Activated B cell treated with CpG ODN at 0.5 μM for 24 hours (primary cell): ENCODE results near the gene RNASE8. TPM values are rescaled to one million over a fixed set of nuclear protein-coding genes. Genes with fewer than 3 reads are reported as not detected.
"Not testable (repeated sequence)": the region's sequence is repeated elsewhere in the genome, so short reads cannot be mapped to it uniquely, and the experiment has no call there.

Experiments
- ATAC-seq: fragments of 200-7000 bp; cut with Tn5 transposase; one replicate; pipeline ENCODE4 v1.10.0; 2021; ENCODE audit warnings: low read depth, mild to moderate bottlenecking, moderate library complexity
- CTCF ChIA-PET: fragments of 350-600 bp; sonication (Branson Sonifier 250); formaldehyde crosslinking; loops from one replicate; lab custom pipeline; 2021; ENCODE audit warnings: antibody characterized with exemption; lab: Charles Lee
- POLR2A ChIA-PET: fragments of 350-600 bp; sonication (Branson Sonifier 250); formaldehyde crosslinking; loops from one replicate; lab custom pipeline; 2021; ENCODE audit warnings: antibody characterized with exemption; lab: Charles Lee
- DNase-seq: peaks from one replicate; pipeline ENCODE4 v3.0.0; 2022
- H3K27ac Mint-ChIP-seq: one replicate; pipeline ENCODE4 v1.8.0; 2020; ENCODE audit warnings: mixed read lengths
- H3K27me3 Mint-ChIP-seq: one replicate; pipeline ENCODE4 v1.8.0; 2021; ENCODE audit warnings: mixed read lengths
- H3K36me3 Mint-ChIP-seq: one replicate; pipeline ENCODE4 v1.8.0; 2021; ENCODE audit warnings: low read depth, mixed read lengths
- H3K4me1 Mint-ChIP-seq: one replicate; pipeline ENCODE4 v1.8.0; 2021; ENCODE audit warnings: mixed read lengths
- H3K4me3 Mint-ChIP-seq: one replicate; pipeline ENCODE4 v1.8.0; 2020; ENCODE audit warnings: mild to moderate bottlenecking, mixed read lengths
- H3K9me3 Mint-ChIP-seq: one replicate; pipeline ENCODE4 v1.8.0; 2020; ENCODE audit warnings: mixed read lengths
- intact Hi-C: fragments of 100-400 bp; cut with micrococcal nuclease; formaldehyde crosslinking; loops from one replicate; pipeline ENCODE4 v1.15.1; 2024
- total RNA-seq: library from RNA; stranded (reverse); gene quantifications from 2 replicates; pipeline ENCODE4 v1.2.3, GENCODE V29; 2022
- TF ChIP-seq, protein P1 (sequence below): fragments of 200-600 bp; IDR thresholded peaks from one replicate; pipeline ENCODE4 v1.8.0; 2022; ENCODE audit warnings: antibody characterized with exemption, mild to moderate bottlenecking

The RNASE8 gene, protein sequence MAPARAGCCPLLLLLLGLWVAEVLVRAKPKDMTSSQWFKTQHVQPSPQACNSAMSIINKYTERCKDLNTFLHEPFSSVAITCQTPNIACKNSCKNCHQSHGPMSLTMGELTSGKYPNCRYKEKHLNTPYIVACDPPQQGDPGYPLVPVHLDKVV
- total RNA-seq: not detected in 2 replicates

DNA sequence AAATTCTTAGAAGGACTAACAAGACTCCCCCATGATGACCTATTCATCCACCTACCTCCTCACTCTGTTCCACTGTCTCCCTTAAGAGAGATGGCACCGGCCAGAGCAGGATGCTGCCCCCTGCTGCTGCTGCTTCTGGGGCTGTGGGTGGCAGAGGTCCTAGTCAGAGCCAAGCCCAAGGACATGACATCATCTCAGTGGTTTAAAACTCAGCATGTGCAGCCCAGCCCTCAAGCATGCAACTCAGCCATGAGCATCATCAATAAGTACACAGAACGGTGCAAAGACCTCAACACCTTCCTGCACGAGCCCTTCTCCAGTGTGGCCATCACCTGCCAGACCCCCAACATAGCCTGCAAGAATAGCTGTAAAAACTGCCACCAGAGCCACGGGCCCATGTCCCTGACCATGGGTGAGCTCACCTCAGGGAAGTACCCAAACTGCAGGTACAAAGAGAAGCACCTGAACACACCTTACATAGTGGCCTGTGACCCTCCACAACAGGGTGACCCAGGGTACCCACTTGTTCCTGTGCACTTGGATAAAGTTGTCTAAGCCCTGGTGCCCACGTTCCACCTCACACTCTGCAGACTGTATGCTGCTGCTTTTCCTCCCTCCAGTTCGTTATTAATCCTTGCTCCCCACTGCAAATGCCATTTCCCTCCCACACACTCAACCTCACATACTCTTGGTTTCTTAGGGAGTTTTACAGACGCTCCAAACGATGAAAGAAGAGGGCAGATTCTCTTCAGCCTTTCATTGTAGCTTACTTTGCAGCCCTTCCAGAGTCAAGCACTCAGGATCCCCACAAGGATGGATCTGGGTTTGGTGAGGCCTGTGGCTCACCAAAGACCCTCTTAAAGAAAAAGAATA lies at the start of gene RNASE8:
Gene RNASE8, plus strand, starts transcription at position 20 of the 873 bp plus-strand sequence. Its CDS starts 71 bp downstream, at position 91.
- no peak within 1 kb of the TSS for H3K27ac Mint-ChIP-seq
- CTCF ChIA-PET: no interaction called here
- DNase-seq (no peak), ATAC-seq (no peak)
- POLR2A ChIA-PET: no interaction called here
- H3K27me3 Mint-ChIP-seq: peaks cover 17% of the 10 kb centered on the region
- no peaks in the 10 kb centered on the region for H3K9me3 Mint-ChIP-seq
- no peaks in the 10 kb centered on the region for H3K4me1 Mint-ChIP-seq
- TF ChIP-seq, protein P1, sequence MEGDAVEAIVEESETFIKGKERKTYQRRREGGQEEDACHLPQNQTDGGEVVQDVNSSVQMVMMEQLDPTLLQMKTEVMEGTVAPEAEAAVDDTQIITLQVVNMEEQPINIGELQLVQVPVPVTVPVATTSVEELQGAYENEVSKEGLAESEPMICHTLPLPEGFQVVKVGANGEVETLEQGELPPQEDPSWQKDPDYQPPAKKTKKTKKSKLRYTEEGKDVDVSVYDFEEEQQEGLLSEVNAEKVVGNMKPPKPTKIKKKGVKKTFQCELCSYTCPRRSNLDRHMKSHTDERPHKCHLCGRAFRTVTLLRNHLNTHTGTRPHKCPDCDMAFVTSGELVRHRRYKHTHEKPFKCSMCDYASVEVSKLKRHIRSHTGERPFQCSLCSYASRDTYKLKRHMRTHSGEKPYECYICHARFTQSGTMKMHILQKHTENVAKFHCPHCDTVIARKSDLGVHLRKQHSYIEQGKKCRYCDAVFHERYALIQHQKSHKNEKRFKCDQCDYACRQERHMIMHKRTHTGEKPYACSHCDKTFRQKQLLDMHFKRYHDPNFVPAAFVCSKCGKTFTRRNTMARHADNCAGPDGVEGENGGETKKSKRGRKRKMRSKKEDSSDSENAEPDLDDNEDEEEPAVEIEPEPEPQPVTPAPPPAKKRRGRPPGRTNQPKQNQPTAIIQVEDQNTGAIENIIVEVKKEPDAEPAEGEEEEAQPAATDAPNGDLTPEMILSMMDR: no peak
- intact Hi-C loops: no loop called here
- H3K4me3 Mint-ChIP-seq: no peak within 1 kb of the TSS
- no peaks in the 10 kb centered on the region for H3K36me3 Mint-ChIP-seq

DNA sequence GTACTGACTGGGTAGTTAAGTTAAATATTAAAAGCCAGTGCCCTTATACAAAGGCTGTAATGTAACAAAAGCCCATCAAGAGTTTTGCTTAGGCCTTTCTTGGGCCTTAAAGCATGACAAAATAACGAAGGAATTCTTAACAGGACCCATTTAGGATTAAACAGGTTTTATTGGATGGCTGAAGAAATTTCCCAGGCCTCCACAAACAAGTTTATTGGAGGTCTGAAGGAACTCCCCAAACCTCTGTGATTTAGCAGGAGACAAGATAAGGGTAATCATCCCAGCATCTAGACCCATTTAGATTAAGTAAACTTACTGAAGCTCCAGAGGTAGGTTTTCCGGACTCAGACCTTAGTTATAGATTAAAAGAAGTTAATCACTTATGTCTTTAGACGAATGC lies 47.9 kb upstream of the RNASE8 start:
- H3K27ac Mint-ChIP-seq, H3K4me3 Mint-ChIP-seq, intact Hi-C loops, H3K36me3 Mint-ChIP-seq, DNase-seq, ATAC-seq, H3K9me3 Mint-ChIP-seq, H3K4me1 Mint-ChIP-seq, POLR2A ChIA-PET: not testable (repeated sequence)
- H3K27me3 Mint-ChIP-seq: peaks cover 22% of the 10 kb centered on the region
- CTCF ChIA-PET: interaction anchor here (12.2 kb wide), 1 partner anchor 97 kb away, joined by 257 read pairs; the partner anchor contains the start of gene TMEM253

DNA sequence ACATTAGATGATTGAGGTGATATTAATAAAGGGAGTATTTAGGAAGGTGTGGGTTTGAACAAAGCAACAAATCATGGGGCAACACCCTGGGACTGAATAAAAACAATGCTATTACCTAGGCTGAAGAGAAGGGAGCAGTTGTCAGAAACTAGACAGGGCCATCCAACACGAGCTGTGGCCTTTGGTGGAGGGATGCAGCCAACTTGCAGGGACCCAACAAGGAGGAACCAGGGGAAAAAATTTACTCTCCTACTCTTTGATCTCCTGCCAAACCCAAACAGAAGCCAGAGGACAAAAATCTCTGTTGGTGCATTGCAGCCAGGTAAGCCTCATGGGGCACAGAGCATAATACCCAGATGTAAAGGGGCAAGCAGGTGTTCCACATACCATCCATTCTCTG lies 46.5 kb upstream of the RNASE8 start:
- Mint-ChIP-seq H3K36me3 (no peaks in the 10 kb centered on the region), H3K27ac (no peak overlapping the region), H3K9me3 (no peaks in the 10 kb centered on the region), H3K4me3 (no peak overlapping the region), H3K27me3 (peaks cover 29% of the 10 kb centered on the region), H3K4me1 (no peaks in the 10 kb centered on the region)
- ATAC-seq: no peak
- intact Hi-C loops: no loop called here
- POLR2A ChIA-PET: interaction anchor here (1.3 to 1.9 kb wide), 2 partner anchors 60 to 93 kb away, joined by 3 to 4 read pairs; no protein-coding TSS in a partner anchor
- TF ChIP-seq, protein P1: no peak
- no peak for DNase-seq
- CTCF ChIA-PET: interaction anchor here (1.1 to 12.2 kb wide), 5 partner anchors 21 to 95 kb away, joined by 3 to 257 read pairs (median 15); partner anchors contain the start of genes TMEM253 and ZNF219

DNA sequence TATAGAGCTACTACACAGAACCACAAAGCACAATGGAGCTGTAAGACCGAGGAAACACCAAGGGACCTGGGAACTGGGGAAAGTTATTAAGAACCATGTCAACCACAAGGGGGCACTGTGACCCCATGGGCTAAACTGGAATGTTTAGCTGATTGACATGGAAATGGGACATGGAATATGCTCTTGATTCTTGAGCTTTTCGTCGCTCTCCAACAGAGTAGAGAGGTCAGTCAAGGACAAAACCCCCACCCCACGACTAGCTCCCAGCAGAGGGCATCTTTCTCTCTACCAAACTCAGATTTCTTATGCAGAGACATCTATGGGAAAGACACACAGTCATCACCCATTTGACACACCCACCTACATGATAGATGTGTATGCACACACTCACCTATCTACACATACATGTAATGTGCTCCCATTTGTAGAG lies 42.8 kb upstream of the RNASE8 start:
- no peak overlapping the region for H3K27ac Mint-ChIP-seq
- H3K4me1 Mint-ChIP-seq: no peaks in the 10 kb centered on the region
- H3K27me3 Mint-ChIP-seq: peaks cover 37% of the 10 kb centered on the region
- DNase-seq: peak; percentile 52
- TF ChIP-seq, protein P1: peak; percentile 48
- ChIA-PET CTCF (interaction anchor here (0.8 to 12.2 kb wide), 31 partner anchors 9 to 542 kb away, joined by 3 to 257 read pairs (median 7); partner anchors contain the start of genes ARHGEF40, NDRG2, RNASE13 and RNASE7), POLR2A (interaction anchor here (0.6 to 2.5 kb wide), 6 partner anchors 18 to 334 kb away, joined by 3 to 19 read pairs (median 4); partner anchors contain the start of gene ARHGEF40)
- ATAC-seq: peak; percentile 64
- H3K36me3 Mint-ChIP-seq: peaks cover 8% of the 10 kb centered on the region
- no peak overlapping the region for H3K4me3 Mint-ChIP-seq
- intact Hi-C loops: loop anchor here (1.0 kb wide), 6 partner anchors 10 to 543 kb away; no protein-coding TSS in a partner anchor
- no peaks in the 10 kb centered on the region for H3K9me3 Mint-ChIP-seq

DNA sequence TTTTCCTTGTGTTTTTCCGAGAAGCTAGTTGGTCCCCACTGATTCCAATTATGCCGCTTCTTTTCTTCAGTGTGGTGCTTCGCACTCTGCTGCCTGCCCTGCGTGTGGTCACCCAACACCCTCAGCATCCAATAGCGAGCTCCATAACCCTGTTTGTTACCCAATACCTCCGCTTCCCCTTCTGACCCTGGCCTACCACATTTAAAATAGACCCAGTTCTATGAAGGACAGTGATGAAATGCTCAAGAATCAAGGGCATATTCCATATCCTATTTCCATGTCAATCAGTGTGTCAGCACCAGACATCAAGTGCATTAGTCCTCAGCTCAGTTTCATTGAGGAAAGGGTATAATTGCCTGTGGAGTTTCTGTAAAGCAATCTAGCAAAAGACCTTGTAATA lies 42.3 kb upstream of the RNASE8 start:
- no peak overlapping the region for H3K4me3 Mint-ChIP-seq
- CTCF ChIA-PET: interaction anchor here (0.9 to 12.2 kb wide), 28 partner anchors 9 to 541 kb away, joined by 3 to 257 read pairs (median 7); partner anchors contain the start of genes ARHGEF40, NDRG2, RNASE13 and RNASE7
- intact Hi-C loops: no loop called here
- H3K4me1 Mint-ChIP-seq: no peaks in the 10 kb centered on the region
- TF ChIP-seq, protein P1: no peak
- DNase-seq (no peak), ATAC-seq (no peak)
- H3K27me3 Mint-ChIP-seq: peaks cover 38% of the 10 kb centered on the region
- H3K9me3 Mint-ChIP-seq: no peaks in the 10 kb centered on the region
- H3K36me3 Mint-ChIP-seq: peaks cover 8% of the 10 kb centered on the region
- H3K27ac Mint-ChIP-seq: no peak overlapping the region
- POLR2A ChIA-PET: interaction anchor here (0.9 to 2.5 kb wide), 5 partner anchors 18 to 89 kb away, joined by 3 to 19 read pairs (median 5); partner anchors contain the start of gene ARHGEF40
